HCT116 (cell line): ENCODE measurements around the gene TMPRSS11A. TPM values are rescaled to one million over a fixed set of nuclear protein-coding genes. Genes with fewer than 3 reads are reported as not detected.

ENCODE experiments used
- ATAC-seq: fragments of 200-7000 bp; cut with Tn5 transposase; 2 replicates; pipeline ENCODE4 v1.9.1; 2020; ENCODE audit warnings: mild to moderate bottlenecking, moderate library complexity
- BruUV-seq: library from RNA; stranded (reverse); fragments of 400-500 nt; replicated peaks from 2 replicates; lab custom pipeline; 2021; lab: Mats Ljungman, UMichigan
- CTCF ChIA-PET: fragments of 300-600 bp; sonication (Branson Sonifier 250); formaldehyde crosslinking; loops from one replicate; lab custom pipeline; 2021; ENCODE audit warnings: antibody characterized with exemption; lab: Charles Lee
- POLR2A ChIA-PET: fragments of 300-600, 350-600 bp; sonication (Branson Sonifier 250); formaldehyde crosslinking; loops from one replicate; lab custom pipeline; 2021; ENCODE audit warnings: antibody characterized with exemption; lab: Charles Lee
- RAD21 ChIA-PET, 2 experiments: fragments of 300-600 bp; sonication (Branson Sonifier 250); formaldehyde crosslinking; loops; one replicate each; lab custom pipeline; 2023; ENCODE audit warnings: low total read pairs in 2 of 2; ENCODE audit not compliant: uncharacterized antibody in 2 of 2, unreplicated experiment in 2 of 2, low non-redundant PET in 1 of 2; lab: Charles Lee
- DNase-seq: peaks from one replicate; pipeline ENCODE4 v3.0.0-alpha.2; 2010; ENCODE audit warnings: low read depth, low spot score
- H2AFZ ChIP-seq: fragments of 200-600 bp; shearing (Covaris generic), sonication (generic); 2 replicates; pipeline ENCODE4 v1.6.1; 2017; ENCODE audit warnings: low read depth, mixed run types, mixed read lengths, antibody characterized with exemption, low read length; ENCODE audit not compliant: poor library complexity, severe bottlenecking
- H3K27ac ChIP-seq: 2 replicates; pipeline ENCODE4 v1.5.1; 2012; ENCODE audit warnings: low read depth, low read length
- H3K27me3 ChIP-seq: fragments of 200-600 bp; sonication (generic); 2 replicates; pipeline ENCODE4 v1.6.1; 2016; ENCODE audit warnings: mixed run types, low read length, mixed read lengths; ENCODE audit not compliant: insufficient read depth
- H3K36me3 ChIP-seq, 2 experiments: fragments of 200-500 bp in 1 of 2; fragments of 200-600 bp in 1 of 2; sonication (Bioruptor generic) in 1 of 2; sonication (generic) in 1 of 2; 2 replicates each; pipeline versions ENCODE4 v1.5.1 to v1.6.1; 2014 to 2016; ENCODE audit warnings: low read length in 2 of 2, inconsistent platforms in 1 of 2, mixed read lengths in 1 of 2, mixed run types in 1 of 2; ENCODE audit not compliant: insufficient read depth in 2 of 2, control insufficient read depth in 1 of 2
- H3K4me1 ChIP-seq, 2 experiments: fragments of 200-600 bp in 1 of 2; sonication (generic) in 1 of 2; 2 replicates each; pipeline versions ENCODE4 v1.5.1 to v1.6.1; 2012 to 2017; ENCODE audit warnings: low read length in 2 of 2, inconsistent platforms in 1 of 2, mild to moderate bottlenecking in 1 of 2, mixed read lengths in 1 of 2, mixed run types in 1 of 2, moderate library complexity in 1 of 2; ENCODE audit not compliant: insufficient read depth in 2 of 2, control insufficient read depth in 1 of 2
- H3K4me2 ChIP-seq: fragments of 200-600 bp; sonication (generic); 2 replicates; pipeline ENCODE4 v1.6.1; 2017; ENCODE audit warnings: mixed run types, low read length, mixed read lengths
- H3K4me3 ChIP-seq, 2 experiments: fragments of 200-600 bp in 1 of 2; sonication (generic) in 1 of 2; replicated peaks in 1 of 2; 2 replicates each; pipeline ENCODE4 v1.5.1; 2011 to 2016; ENCODE audit warnings: low read length in 2 of 2, control low read depth in 1 of 2, low read depth in 1 of 2, mild to moderate bottlenecking in 1 of 2, mixed read lengths in 1 of 2, mixed run types in 1 of 2
- H3K79me2 ChIP-seq: fragments of 200-600 bp; sonication (generic); 2 replicates; pipeline ENCODE4 v1.6.1; 2017; ENCODE audit warnings: mild to moderate bottlenecking, mixed run types, low read length, moderate library complexity, mixed read lengths; ENCODE audit not compliant: insufficient read depth
- H3K9ac ChIP-seq: fragments of 200-600 bp; sonication (generic); 2 replicates; pipeline ENCODE4 v1.6.1; 2016; ENCODE audit warnings: low read length, mixed read lengths
- H3K9me2 ChIP-seq: fragments of 200-600 bp; sonication (generic), shearing (Covaris generic); 2 replicates; pipeline ENCODE4 v1.6.1; 2017; ENCODE audit warnings: mixed run types, mild to moderate bottlenecking, moderate library complexity; ENCODE audit not compliant: insufficient read depth
- H3K9me3 ChIP-seq, 2 experiments: fragments of 200-500 bp in 1 of 2; fragments of 200-600 bp in 1 of 2; sonication (Bioruptor generic) in 1 of 2; sonication (generic) in 1 of 2; 2 replicates each; pipeline ENCODE4 v1.6.1; 2014 to 2017; ENCODE audit warnings: low read length in 2 of 2, mixed read lengths in 2 of 2, inconsistent platforms in 1 of 2, low read depth in 1 of 2, mild to moderate bottlenecking in 1 of 2, mixed run types in 1 of 2, moderate library complexity in 1 of 2; ENCODE audit not compliant: control insufficient read depth in 1 of 2, insufficient read depth in 1 of 2
- H4K20me1 ChIP-seq: fragments of 200-600 bp; sonication (generic), shearing (Covaris generic); 2 replicates; pipeline ENCODE4 v1.6.1; 2017; ENCODE audit warnings: mixed run types, mild to moderate bottlenecking, moderate library complexity; ENCODE audit not compliant: insufficient read depth
- ATF3 ChIP-seq: IDR thresholded peaks from 2 replicates; pipeline ENCODE4 v1.6.1; 2012
- CBX3 ChIP-seq: IDR thresholded peaks from 2 replicates; pipeline ENCODE4 v1.6.1; 2012; ENCODE audit warnings: low read depth
- CEBPB ChIP-seq: IDR thresholded peaks from 2 replicates; pipeline ENCODE4 v1.6.1; 2012; ENCODE audit warnings: low read depth
- EGR1 ChIP-seq: IDR thresholded peaks from 2 replicates; pipeline ENCODE4 v1.6.1; 2012; ENCODE audit warnings: low read depth
- ELF1 ChIP-seq: IDR thresholded peaks from 2 replicates; pipeline ENCODE4 v1.6.1; 2012; ENCODE audit warnings: low read depth, borderline replicate concordance
- EZH2phosphoT487 ChIP-seq: fragments of 200-600 bp; IDR thresholded peaks from 2 replicates; pipeline ENCODE4 v1.6.1; 2018; ENCODE audit warnings: antibody characterized with exemption, borderline replicate concordance
- FOSL1 ChIP-seq: IDR thresholded peaks from 2 replicates; pipeline ENCODE4 v1.6.1; 2012; ENCODE audit warnings: low read depth
- JUND ChIP-seq: IDR thresholded peaks from 2 replicates; pipeline ENCODE4 v1.6.1; 2012
- POLR2A ChIP-seq: IDR thresholded peaks from 2 replicates; pipeline ENCODE4 v1.7.0; 2011; ENCODE audit warnings: borderline replicate concordance; ENCODE audit not compliant: insufficient read depth, insufficient read length; ENCODE audit errors: extremely low read depth
- RAD21 ChIP-seq: IDR thresholded peaks from 2 replicates; pipeline ENCODE4 v1.6.1; 2012; ENCODE audit warnings: low read depth, mild to moderate bottlenecking
- REST ChIP-seq: IDR thresholded peaks from 2 replicates; pipeline ENCODE4 v1.6.1; 2012; ENCODE audit warnings: low read depth
- SIN3A ChIP-seq: IDR thresholded peaks from 2 replicates; pipeline ENCODE4 v1.6.1; 2012; ENCODE audit warnings: low read depth
- SRF ChIP-seq: IDR thresholded peaks from 2 replicates; pipeline ENCODE4 v1.6.1; 2012; ENCODE audit warnings: low read depth
- TCF7L2 ChIP-seq: IDR thresholded peaks from 2 replicates; pipeline ENCODE4 v1.7.0; 2011; ENCODE audit warnings: borderline replicate concordance, inconsistent platforms; ENCODE audit not compliant: insufficient read depth, insufficient read length; ENCODE audit errors: extremely low read depth
- YY1 ChIP-seq: IDR thresholded peaks from 2 replicates; pipeline ENCODE4 v1.6.1; 2011; ENCODE audit warnings: low read length, low read depth, moderate library complexity, mild to moderate bottlenecking; ENCODE audit not compliant: insufficient replicate concordance; ENCODE audit errors: extremely low read depth
- ZBTB33 ChIP-seq: IDR thresholded peaks from 2 replicates; pipeline ENCODE4 v1.6.1; 2011; ENCODE audit warnings: mild to moderate bottlenecking, low read length, moderate library complexity; ENCODE audit not compliant: insufficient replicate concordance; ENCODE audit errors: extremely low read depth
- ZFX ChIP-seq: fragments of 450-650 bp; IDR thresholded peaks from 2 replicates; pipeline ENCODE4 v1.6.1; 2017
- ZNF274 ChIP-seq: fragments of 200-500 bp; sonication (Bioruptor generic); IDR thresholded peaks from 2 replicates; pipeline ENCODE4 v1.6.1; 2014; ENCODE audit warnings: mild to moderate bottlenecking, low read depth, low read length, inconsistent platforms
- intact Hi-C: fragments of 100-400 bp; cut with micrococcal nuclease; formaldehyde crosslinking; loops from 2 replicates; pipeline ENCODE4 v1.10.0; 2022
- total RNA-seq: library from RNA; stranded (reverse); gene quantifications from one replicate; pipeline ENCODE4 v1.2.1, GENCODE V29; 2021; ENCODE audit not compliant: unreplicated experiment

Gene TMPRSS11A
- total RNA-seq, 1 experiment from 2014 or later, result not detected

- Histone ChIP-seq H4K20me1 (no peaks in the 10 kb centered on the region), H2AFZ (no peak overlapping the region)
- CTCF ChIA-PET, result interaction anchor here (1.0 to 1.9 kb wide), 4 partner anchors 19 to 264 kb away, joined by 3 to 9 read pairs (median 5); no protein-coding TSS in a partner anchor
These were observed 51.7 kb downstream of the TMPRSS11A start for GRCh38 chr4:67911638-67912037.

More at GRCh38 chr4:67911638-67912037, 51.7 kb downstream of the TMPRSS11A start:
- DNase-seq (no peak), ATAC-seq (no peak)
- no peak overlapping the region for H3K27ac ChIP-seq
- no peaks in the 10 kb centered on the region for H3K36me3 ChIP-seq
- no peaks in the 10 kb centered on the region for H3K4me1 ChIP-seq
- no peak overlapping the region for H3K4me2 ChIP-seq
- ChIA-PET POLR2A (no interaction called here), RAD21 (no interaction called here)
- H3K4me3 ChIP-seq, result no peak overlapping the region
- H3K79me2 ChIP-seq, result no peaks in the 10 kb centered on the region
- intact Hi-C loops, result loop anchor here (2.0 to 10.0 kb wide), 2 partner anchors 39 to 463 kb away; no protein-coding TSS in a partner anchor
- H3K9me2 ChIP-seq, result no peaks in the 10 kb centered on the region
- no peaks in the 10 kb centered on the region for H3K9me3 ChIP-seq
- TF ChIP-seq SRF (no peak), REST (no peak), EZH2phosphoT487 (no peak), ZBTB33 (no peak), FOSL1 (no peak), ZNF274 (no peak), POLR2A (no peak), ZFX (no peak), JUND (no peak), CBX3 (no peak), TCF7L2 (no peak), CEBPB (no peak), ELF1 (no peak), SIN3A (no peak), YY1 (no peak), EGR1 (no peak), RAD21 (no peak), ATF3 (no peak)
- H3K27me3 ChIP-seq, result no peaks in the 10 kb centered on the region
- H3K9ac ChIP-seq, result no peak overlapping the region
- BruUV-seq, result no TSS peak
